ENCODE results near the gene TMCC1.
A peak's percentile ranks its signal among the peaks of the same experiment; 100 is the strongest.

TMCC1 gene

GRCh38 chr3:129831503-129831902 lies 62.0 kb downstream of the TMCC1 start:
- no peak for TF ChIP-seq ZNF8 (CRISPR knock-in tag; IDR thresholded peaks at IDR 0.05)
- no peak for TF ChIP-seq ZNF565 (CRISPR knock-in tag; conservative IDR thresholded peaks at IDR 0.05; ENCODE audit: low read depth)
- no peak for TF ChIP-seq TOX (CRISPR knock-in tag; IDR thresholded peaks at IDR 0.05; ENCODE audit: borderline replicate concordance)
- no peak for TF ChIP-seq PATZ1 (CRISPR knock-in tag; IDR thresholded peaks at IDR 0.05; ENCODE audit: borderline replicate concordance)
- TF ChIP-seq TSHZ2 (CRISPR knock-in tag; IDR thresholded peaks at IDR 0.05) = no peak
- TF ChIP-seq CSRNP3 (CRISPR knock-in tag; IDR thresholded peaks at IDR 0.05) = no peak
- no peak for TF ChIP-seq CREB5 (CRISPR knock-in tag; IDR thresholded peaks at IDR 0.05; ENCODE audit: low read depth)
- no peak for TF ChIP-seq SNAI2 (CRISPR knock-in tag; IDR thresholded peaks at IDR 0.05)
- no peak for TF ChIP-seq ARNTL (CRISPR knock-in tag; IDR thresholded peaks at IDR 0.05; ENCODE audit: borderline replicate concordance, low read depth)
- TF ChIP-seq POU6F1 (CRISPR knock-in tag; IDR thresholded peaks at IDR 0.05; ENCODE audit: borderline replicate concordance, low read depth) = no peak
- no peak for TF ChIP-seq ZFP3 (CRISPR knock-in tag; IDR thresholded peaks at IDR 0.05)
- no peak for TF ChIP-seq BACH2 (CRISPR knock-in tag; IDR thresholded peaks at IDR 0.05; ENCODE audit: borderline replicate concordance)
- TF ChIP-seq ZC3H10 (CRISPR knock-in tag; IDR thresholded peaks at IDR 0.05) = no peak
- no peak for TF ChIP-seq PPARA (CRISPR knock-in tag; IDR thresholded peaks at IDR 0.05; ENCODE audit: borderline replicate concordance)
- no peak for ATAC-seq

- ATAC-seq = peak; percentile 97
- TF ChIP-seq TCF4 (CRISPR knock-in tag; IDR thresholded peaks at IDR 0.05; ENCODE audit: borderline replicate concordance) (no peak), GLIS3 (CRISPR knock-in tag; IDR thresholded peaks at IDR 0.05) (no peak), CREB5 (CRISPR knock-in tag; IDR thresholded peaks at IDR 0.05; ENCODE audit: low read depth) (no peak), BACH2 (CRISPR knock-in tag; IDR thresholded peaks at IDR 0.05; ENCODE audit: borderline replicate concordance) (no peak), POU6F1 (CRISPR knock-in tag; IDR thresholded peaks at IDR 0.05; ENCODE audit: borderline replicate concordance, low read depth) (no peak), ISL1 (CRISPR knock-in tag; IDR thresholded peaks at IDR 0.05) (no peak), PATZ1 (CRISPR knock-in tag; IDR thresholded peaks at IDR 0.05; ENCODE audit: borderline replicate concordance) (no peak), SNAI2 (CRISPR knock-in tag; IDR thresholded peaks at IDR 0.05) (no peak), ZNF565 (CRISPR knock-in tag; conservative IDR thresholded peaks at IDR 0.05; ENCODE audit: low read depth) (no peak), ESRRG (CRISPR knock-in tag; IDR thresholded peaks at IDR 0.05) (no peak), TOX (CRISPR knock-in tag; IDR thresholded peaks at IDR 0.05; ENCODE audit: borderline replicate concordance) (no peak)
Observed at GRCh38 chr3:129829640-129830039, 63.9 kb downstream of the TMCC1 start.
